Measurements from ENCODE around the gene SLC35G2. TPM values are rescaled to one million over a fixed set of nuclear protein-coding genes. Genes with fewer than 3 reads are reported as not detected.

SLC35G2 gene
- total RNA-seq, 2 donors from 2014 or later, result 0.77 to 1.4 TPM

DNA sequence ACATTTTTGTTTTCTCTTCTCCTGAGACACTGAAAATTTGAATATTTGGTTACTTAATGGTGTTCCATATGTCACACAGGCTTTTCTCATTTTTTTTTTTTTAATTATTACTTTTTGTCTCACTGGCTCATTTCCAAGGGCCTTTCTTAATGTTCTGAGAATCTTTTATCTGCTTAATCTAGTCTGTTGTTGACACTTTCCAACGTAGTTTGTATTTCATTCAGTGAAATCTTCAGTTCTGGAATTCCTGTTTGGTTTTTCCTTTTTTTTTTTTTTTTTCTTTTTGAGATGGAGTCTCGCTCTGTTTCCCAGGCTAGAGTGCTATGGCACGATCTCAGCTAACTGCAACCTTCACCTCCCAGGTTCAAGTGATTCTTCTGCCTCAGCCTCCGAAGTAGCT is 85.8 kb downstream of the SLC35G2 start:
- Histone ChIP-seq H3K4me3 (ENCODE audit: low read length) (no peak overlapping the region), H3K9ac (ENCODE audit: extremely low read depth, low read length, poor library complexity, severe bottlenecking) (no peak overlapping the region)

More for the DNA sequence above, 85.8 kb downstream of the SLC35G2 start:
- H3K4me3 Mint-ChIP-seq, result no peak overlapping the region
- Histone ChIP-seq H3K4me1 (ENCODE audit: control insufficient read depth, insufficient read depth, low read length) (no peaks in the 10 kb centered on the region), H3K36me3 (ENCODE audit: control insufficient read depth, insufficient read depth, low read length) (no peaks in the 10 kb centered on the region), H3K27ac (ENCODE audit: low read depth, low read length) (no peak overlapping the region), H3K9me3 (ENCODE audit: control insufficient read depth, low read length) (peaks cover 43% of the 10 kb centered on the region), H3K27me3 (ENCODE audit: control insufficient read depth, insufficient read depth, low read length, poor library complexity, severe bottlenecking) (no peaks in the 10 kb centered on the region)
- TF ChIP-seq, protein P1, sequence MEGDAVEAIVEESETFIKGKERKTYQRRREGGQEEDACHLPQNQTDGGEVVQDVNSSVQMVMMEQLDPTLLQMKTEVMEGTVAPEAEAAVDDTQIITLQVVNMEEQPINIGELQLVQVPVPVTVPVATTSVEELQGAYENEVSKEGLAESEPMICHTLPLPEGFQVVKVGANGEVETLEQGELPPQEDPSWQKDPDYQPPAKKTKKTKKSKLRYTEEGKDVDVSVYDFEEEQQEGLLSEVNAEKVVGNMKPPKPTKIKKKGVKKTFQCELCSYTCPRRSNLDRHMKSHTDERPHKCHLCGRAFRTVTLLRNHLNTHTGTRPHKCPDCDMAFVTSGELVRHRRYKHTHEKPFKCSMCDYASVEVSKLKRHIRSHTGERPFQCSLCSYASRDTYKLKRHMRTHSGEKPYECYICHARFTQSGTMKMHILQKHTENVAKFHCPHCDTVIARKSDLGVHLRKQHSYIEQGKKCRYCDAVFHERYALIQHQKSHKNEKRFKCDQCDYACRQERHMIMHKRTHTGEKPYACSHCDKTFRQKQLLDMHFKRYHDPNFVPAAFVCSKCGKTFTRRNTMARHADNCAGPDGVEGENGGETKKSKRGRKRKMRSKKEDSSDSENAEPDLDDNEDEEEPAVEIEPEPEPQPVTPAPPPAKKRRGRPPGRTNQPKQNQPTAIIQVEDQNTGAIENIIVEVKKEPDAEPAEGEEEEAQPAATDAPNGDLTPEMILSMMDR (conservative IDR thresholded peaks at IDR 0.05), result no peak
- peaks cover 34% of the 10 kb centered on the region for H3K4me1 Mint-ChIP-seq
- DNase-seq, result no peak
- H3K27ac Mint-ChIP-seq, result no peak overlapping the region
- H3K9me3 Mint-ChIP-seq, result peaks cover 21% of the 10 kb centered on the region
- H3K36me3 Mint-ChIP-seq (ENCODE audit: low read depth), result peaks cover 21% of the 10 kb centered on the region
- WGBS, 2 experiments (ENCODE audit: insufficient coverage in 1 of 2, insufficient read length in 1 of 2), result 88 to 100% methylated on average over 1 to 4 of the region's 4 CpGs
- no peaks in the 10 kb centered on the region for H3K27me3 Mint-ChIP-seq (ENCODE audit: insufficient read depth)

Other genes starting within 250 kb of the SLC35G2 start
- gene STAG1, start 66.7 kb upstream of the SLC35G2 start, total RNA-seq, result 10 to 100 TPM; 26.8 to 29.8 TPM
- gene NCK1, start 43.1 kb downstream of the SLC35G2 start, total RNA-seq, result 10 to 100 TPM; 24.5 to 28.9 TPM
- 1 to 10 TPM; 1.7 to 2.1 TPM for gene IL20RB, start 138.9 kb downstream of the SLC35G2 start, total RNA-seq